Right lobe of liver (tissue), 6 donors: ENCODE data around the gene KCNQ5. TPM values are rescaled to one million over a fixed set of nuclear protein-coding genes. Genes with fewer than 3 reads are reported as not detected.

Experiments
- ATAC-seq, 4 donors: fragments of 200-7000 bp; cut with Tn5 transposase; one replicate each; pipeline ENCODE4 v1.9.1; 2020; ENCODE audit warnings: mild to moderate bottlenecking in 4 of 4, moderate library complexity in 4 of 4
- DNase-seq, 3 donors: peaks; one replicate each; pipeline ENCODE4 v3.0.0-alpha.2; 2020
- H3K27ac ChIP-seq, 3 donors: fragments of 200-600 bp; one replicate each; pipeline ENCODE4 v1.8.0; 2022
- H3K27me3 ChIP-seq, 2 donors: fragments of 200-600 bp; one replicate each; pipeline ENCODE4 v1.8.0; 2022
- H3K36me3 ChIP-seq, 4 donors: fragments of 200-600 bp; sonication (generic) in 1 of 4; one replicate each; pipeline versions ENCODE4 v1.5.1 to v1.8.0; 2017 to 2022; ENCODE audit warnings: control low read depth in 1 of 4
- H3K4me1 ChIP-seq, 4 donors: fragments of 200-600 bp; sonication (generic) in 1 of 4; one replicate each; pipeline versions ENCODE4 v1.5.1 to v1.8.0; 2017 to 2022; ENCODE audit warnings: control low read depth in 1 of 4
- H3K4me3 ChIP-seq, 3 donors: fragments of 200-600 bp; one replicate each; pipeline ENCODE4 v1.8.0; 2022
- H3K9me3 ChIP-seq, 4 donors: fragments of 200-600 bp; sonication (generic) in 1 of 4; one replicate each; pipeline versions ENCODE4 v1.5.1 to v1.8.0; 2017 to 2022; ENCODE audit warnings: control low read depth in 1 of 4
- POLR2A ChIP-seq: fragments of 450-650 bp; IDR thresholded peaks from one replicate; pipeline ENCODE4 v1.6.1; 2017; ENCODE audit warnings: antibody characterized with exemption, mild to moderate bottlenecking
- WGBS: methylation state at CpG from one replicate; pipeline ENCODE4 v1.1.6; 2018; ENCODE audit warnings: low coverage, low lambda C conversion rate; ENCODE audit not compliant: insufficient coverage; ENCODE audit errors: missing lambda C conversion rate; 5-methylcytosine and 5-hydroxymethylcytosine counted together
- intact Hi-C, 2 donors: fragments of 100-400 bp; cut with DNase I; formaldehyde crosslinking; loops; one replicate each; pipeline versions ENCODE4 v1.11.2 to v1.14.1; 2022
- total RNA-seq, 6 experiments: library from RNA; depleted of rRNA in 2 of 6; stranded (reverse); fragments of >200 nt in 2 of 6; fragmentation: NEBNext Ultra II Directional in 3 of 6; extraction: Animal tissue kit (Norgen Biotek cat#: 25700) in 3 of 6; gene quantifications; one replicate each; pipeline versions ENCODE4 v1.1.0 to v1.2.4, GENCODE V29; 2016 to 2023
- TF ChIP-seq, protein P1 (sequence below), 4 donors: fragments of 200-600 bp in 3 of 4; fragments of 450-650 bp in 1 of 4; IDR thresholded peaks; one replicate each; pipeline versions ENCODE4 v1.5.1 to v1.8.0; 2016 to 2022; ENCODE audit warnings: antibody characterized with exemption in 4 of 4, mild to moderate bottlenecking in 2 of 4
- donor health status: DM: no; HTN: yes; CAD: no.
- donor health status: DM: no; HTN: no; CAD: no.
- donor health status: DM: no; HTN: no; CAD: no.
- donor health status: DM: no; HTN: yes; CAD: no.
- donor health status: DM: no; HTN: yes; CAD: no.

The KCNQ5 gene
- total RNA-seq, 6 experiments from 2014 or later, result 0.04 to 0.11 TPM; not detected in 4

DNA sequence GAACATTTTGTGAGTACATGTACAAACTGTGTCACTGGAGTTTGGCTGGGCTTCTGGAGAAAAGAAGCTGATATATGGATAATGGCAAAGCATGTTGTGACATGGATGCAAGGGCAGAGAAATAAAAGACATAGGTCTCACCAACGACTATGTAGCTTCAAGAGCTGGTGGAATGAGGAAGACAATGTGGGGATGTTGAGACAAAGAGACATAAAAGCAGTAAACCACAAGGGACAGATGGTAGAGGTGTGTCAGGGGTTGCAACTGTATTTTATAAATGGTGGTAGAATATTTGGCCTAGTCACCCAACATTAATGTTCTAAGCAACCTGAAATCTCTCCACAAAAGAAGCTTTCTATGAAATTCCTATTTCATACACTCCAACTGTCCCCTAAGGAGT is 199.0 kb downstream of the KCNQ5 start:
- H3K4me1 ChIP-seq, result no peaks in the 10 kb centered on the region
- H3K4me3 ChIP-seq, result no peak overlapping the region
- no peak for ATAC-seq
- no peak overlapping the region for H3K27ac ChIP-seq
- no peak for DNase-seq
- no peaks in the 10 kb centered on the region for H3K9me3 ChIP-seq
- 0% methylated on average over 1 of the region's 1 CpG for WGBS
- no peaks in the 10 kb centered on the region for H3K36me3 ChIP-seq
- no peaks in the 10 kb centered on the region for H3K27me3 ChIP-seq
- no peak for TF ChIP-seq POLR2A
- TF ChIP-seq, protein P1, sequence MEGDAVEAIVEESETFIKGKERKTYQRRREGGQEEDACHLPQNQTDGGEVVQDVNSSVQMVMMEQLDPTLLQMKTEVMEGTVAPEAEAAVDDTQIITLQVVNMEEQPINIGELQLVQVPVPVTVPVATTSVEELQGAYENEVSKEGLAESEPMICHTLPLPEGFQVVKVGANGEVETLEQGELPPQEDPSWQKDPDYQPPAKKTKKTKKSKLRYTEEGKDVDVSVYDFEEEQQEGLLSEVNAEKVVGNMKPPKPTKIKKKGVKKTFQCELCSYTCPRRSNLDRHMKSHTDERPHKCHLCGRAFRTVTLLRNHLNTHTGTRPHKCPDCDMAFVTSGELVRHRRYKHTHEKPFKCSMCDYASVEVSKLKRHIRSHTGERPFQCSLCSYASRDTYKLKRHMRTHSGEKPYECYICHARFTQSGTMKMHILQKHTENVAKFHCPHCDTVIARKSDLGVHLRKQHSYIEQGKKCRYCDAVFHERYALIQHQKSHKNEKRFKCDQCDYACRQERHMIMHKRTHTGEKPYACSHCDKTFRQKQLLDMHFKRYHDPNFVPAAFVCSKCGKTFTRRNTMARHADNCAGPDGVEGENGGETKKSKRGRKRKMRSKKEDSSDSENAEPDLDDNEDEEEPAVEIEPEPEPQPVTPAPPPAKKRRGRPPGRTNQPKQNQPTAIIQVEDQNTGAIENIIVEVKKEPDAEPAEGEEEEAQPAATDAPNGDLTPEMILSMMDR (IDR thresholded peaks at IDR 0.05), result no peak
- intact Hi-C loops, result no loop called here

- no peak for ATAC-seq
- no peak overlapping the region for H3K4me3 ChIP-seq
- H3K27me3 ChIP-seq, result no peaks in the 10 kb centered on the region
- H3K27ac ChIP-seq, result no peak overlapping the region
- TF ChIP-seq, protein P1 (IDR thresholded peaks at IDR 0.05), result no peak
- no peak for TF ChIP-seq POLR2A
- no peaks in the 10 kb centered on the region for H3K36me3 ChIP-seq
- WGBS, result 24% methylated on average over 1 of the region's 1 CpG
- intact Hi-C loops, result no loop called here
- no peaks in the 10 kb centered on the region for H3K9me3 ChIP-seq
- H3K4me1 ChIP-seq, result no peaks in the 10 kb centered on the region
- DNase-seq, result no peak
Measured at GRCh38 chr6:72822023-72822422, 200.2 kb downstream of the KCNQ5 start.

- H3K4me1 ChIP-seq, result no peaks in the 10 kb centered on the region
- ATAC-seq (no peak), DNase-seq (no peak)
- no peak for TF ChIP-seq POLR2A
- TF ChIP-seq, protein P1 (IDR thresholded peaks at IDR 0.05), result no peak
- no peak overlapping the region for H3K4me3 ChIP-seq
- no peaks in the 10 kb centered on the region for H3K9me3 ChIP-seq
- intact Hi-C loops, result no loop called here
- H3K36me3 ChIP-seq, result no peaks in the 10 kb centered on the region
- no peak overlapping the region for H3K27ac ChIP-seq
- no peaks in the 10 kb centered on the region for H3K27me3 ChIP-seq
- 33% methylated on average over 1 of the region's 1 CpG for WGBS
Measured at GRCh38 chr6:72822691-72823090, 200.8 kb downstream of the KCNQ5 start.

DNA sequence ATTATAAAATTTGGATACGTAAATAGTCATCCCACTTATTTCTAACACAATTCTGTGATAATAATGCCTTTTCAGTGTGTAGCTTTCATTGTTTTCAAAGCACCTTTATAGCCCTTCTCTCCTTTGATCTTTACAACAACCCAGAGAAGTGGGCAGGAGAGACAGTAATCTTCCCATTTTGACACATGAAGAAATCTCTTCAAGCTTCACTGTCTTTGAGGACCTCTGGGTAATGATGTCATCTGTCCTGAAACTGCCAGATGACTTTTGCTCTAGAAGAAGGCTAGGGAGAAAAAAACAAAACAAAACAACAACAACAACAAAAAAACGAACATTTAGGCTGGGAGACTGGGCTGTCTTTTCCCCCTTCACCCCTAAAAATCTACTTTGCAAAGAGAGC is 203.0 kb downstream of the KCNQ5 start:
- no peaks in the 10 kb centered on the region for H3K27me3 ChIP-seq
- 6% methylated on average over 1 of the region's 2 CpGs for WGBS
- intact Hi-C loops, result no loop called here
- no peak for ATAC-seq
- no peak overlapping the region for H3K4me3 ChIP-seq
- no peaks in the 10 kb centered on the region for H3K4me1 ChIP-seq
- DNase-seq, result no peak
- H3K9me3 ChIP-seq, result no peaks in the 10 kb centered on the region
- H3K36me3 ChIP-seq, result no peaks in the 10 kb centered on the region
- no peak overlapping the region for H3K27ac ChIP-seq
- TF ChIP-seq POLR2A, result no peak
- TF ChIP-seq, protein P1 (IDR thresholded peaks at IDR 0.05), result no peak

GRCh38 chr6:72825315-72825911 is 203.5 kb downstream of the KCNQ5 start:
- no peak overlapping the region for H3K4me3 ChIP-seq
- H3K36me3 ChIP-seq, result no peaks in the 10 kb centered on the region
- no peaks in the 10 kb centered on the region for H3K4me1 ChIP-seq
- no peaks in the 10 kb centered on the region for H3K27me3 ChIP-seq
- no peaks in the 10 kb centered on the region for H3K9me3 ChIP-seq
- ATAC-seq (no peak), DNase-seq (no peak)
- intact Hi-C loops, result no loop called here
- TF ChIP-seq, protein P1 (IDR thresholded peaks at IDR 0.05), result no peak
- no peak for TF ChIP-seq POLR2A
- H3K27ac ChIP-seq, result no peak overlapping the region
